Thyroid gland (tissue), 4 donors: ENCODE results near the gene SSH3. TPM values are rescaled to one million over a fixed set of nuclear protein-coding genes. Genes with fewer than 3 reads are reported as not detected.

Experiments
- DNase-seq, 2 donors: peaks; one replicate each; pipeline ENCODE4 v3.0.0-alpha.2; 2019
- H3K27ac ChIP-seq, 3 donors: fragments of 200-600 bp; sonication (generic); 1 replicate in 2 of 3; 2 replicates in 1 of 3; pipeline ENCODE4 v1.5.1; 2016 to 2019; ENCODE audit warnings: mild to moderate bottlenecking in 1 of 3, moderate library complexity in 1 of 3
- H3K27me3 ChIP-seq: fragments of 200-600 bp; sonication (generic); one replicate; pipeline ENCODE4 v1.5.1; 2019
- H3K36me3 ChIP-seq, 2 donors: fragments of 200-600 bp; sonication (generic); one replicate each; pipeline ENCODE4 v1.5.1; 2016 to 2019
- H3K4me1 ChIP-seq, 2 donors: fragments of 200-600 bp; sonication (generic); one replicate each; pipeline ENCODE4 v1.5.1; 2017 to 2019
- H3K4me3 ChIP-seq, 3 donors: fragments of 200-600 bp; sonication (generic); replicated peaks in 1 of 3; 1 replicate in 2 of 3; 2 replicates in 1 of 3; pipeline ENCODE4 v1.5.1; 2016; ENCODE audit warnings: mild to moderate bottlenecking in 1 of 3
- H3K9me3 ChIP-seq: fragments of 200-600 bp; sonication (generic); one replicate; pipeline ENCODE4 v1.5.1; 2017
- CTCF ChIP-seq, 6 experiments: fragments of 200-600 bp in 3 of 6; fragments of 450-650 bp in 3 of 6; sonication (generic) in 3 of 6; IDR thresholded peaks; one replicate each; pipeline ENCODE4 v1.5.1; 2016 to 2019; ENCODE audit warnings: antibody characterized with exemption in 6 of 6, mild to moderate bottlenecking in 2 of 6, inconsistent platforms in 1 of 6, moderate library complexity in 1 of 6
- POLR2A ChIP-seq, 2 donors: fragments of 450-650 bp; IDR thresholded peaks; one replicate each; pipeline ENCODE4 v1.6.1; 2017; ENCODE audit warnings: antibody characterized with exemption in 2 of 2, mild to moderate bottlenecking in 2 of 2, moderate library complexity in 1 of 2
- WGBS, 2 donors: methylation state at CpG; one replicate each; pipeline ENCODE4 v1.1.5; 2017; 5-methylcytosine and 5-hydroxymethylcytosine counted together
- intact Hi-C: fragments of 100-400 bp; cut with DNase I; formaldehyde crosslinking; loops from one replicate; pipeline ENCODE4 v1.15.1; 2023
- total RNA-seq, 4 donors: library from RNA; depleted of rRNA; stranded (reverse); fragments of >200 nt; gene quantifications; one replicate each; pipeline ENCODE4 v1.2.3, GENCODE V29; 2016

Gene SSH3
- total RNA-seq, 4 donors from 2014 or later = 50.5 to 59.9 (median 54.4) TPM

GRCh38 chr11:67269401-67270255 is 33.7 kb upstream of the SSH3 start:
- no peak for DNase-seq
- no peak for TF ChIP-seq CTCF (IDR thresholded peaks at IDR 0.05)
- no peak for TF ChIP-seq POLR2A (IDR thresholded peaks at IDR 0.05)
- peaks cover 37 to 77% of the 10 kb centered on the region in 2 donors for H3K4me1 ChIP-seq
- peaks cover 0 to 4% of the 10 kb centered on the region in 2 donors for H3K36me3 ChIP-seq
- intact Hi-C loops = no loop called here
- no peaks in the 10 kb centered on the region for H3K9me3 ChIP-seq
- H3K4me3 ChIP-seq = no peak overlapping the region
- WGBS, 2 donors = 32 to 48% methylated on average over 10 of the region's 15 CpGs
- peak overlapping the region in 2 of 3 donors; percentile 45 to 54 for H3K27ac ChIP-seq
- no peaks in the 10 kb centered on the region for H3K27me3 ChIP-seq

- Histone ChIP-seq H3K4me3 (no peak overlapping the region), H3K27ac (peak overlapping the region in 2 of 3 donors; percentile 45 to 54), H3K36me3 (peaks cover 0 to 4% of the 10 kb centered on the region in 2 donors), H3K9me3 (no peaks in the 10 kb centered on the region), H3K4me1 (peaks cover 38 to 83% of the 10 kb centered on the region in 2 donors), H3K27me3 (no peaks in the 10 kb centered on the region)
- WGBS, 2 donors = 59 to 60% methylated on average over 28 of the region's 28 CpGs
- peak in 1 of 2 donors; percentile 1 for DNase-seq
- intact Hi-C loops = no loop called here
- TF ChIP-seq CTCF (IDR thresholded peaks at IDR 0.05) (no peak), POLR2A (IDR thresholded peaks at IDR 0.05) (no peak)
Measured at GRCh38 chr11:67270256-67271204, 32.8 kb upstream of the SSH3 start.

- DNase-seq = no peak
- Histone ChIP-seq H3K4me3 (no peak overlapping the region), H3K27me3 (no peaks in the 10 kb centered on the region), H3K9me3 (no peaks in the 10 kb centered on the region), H3K4me1 (peaks cover 45 to 85% of the 10 kb centered on the region in 2 donors), H3K36me3 (peaks cover 0 to 4% of the 10 kb centered on the region in 2 donors), H3K27ac (no peak overlapping the region)
- intact Hi-C loops = no loop called here
- no peak for TF ChIP-seq POLR2A (IDR thresholded peaks at IDR 0.05)
- TF ChIP-seq CTCF (IDR thresholded peaks at IDR 0.05) = no peak
- WGBS, 2 donors = 76 to 82% methylated on average over 5 of the region's 5 CpGs
Measured at GRCh38 chr11:67271205-67271540, 32.2 kb upstream of the SSH3 start.

- peaks cover 45 to 90% of the 10 kb centered on the region in 2 donors for H3K4me1 ChIP-seq
- H3K36me3 ChIP-seq = peaks cover 0 to 4% of the 10 kb centered on the region in 2 donors
- intact Hi-C loops = no loop called here
- H3K27ac ChIP-seq = no peak overlapping the region
- no peaks in the 10 kb centered on the region for H3K9me3 ChIP-seq
- H3K27me3 ChIP-seq = no peaks in the 10 kb centered on the region
- TF ChIP-seq CTCF (IDR thresholded peaks at IDR 0.05) = no peak
- TF ChIP-seq POLR2A (IDR thresholded peaks at IDR 0.05) = no peak
- DNase-seq = peak in 1 of 2 donors; percentile 1
- WGBS, 2 donors = 78 to 83% methylated on average over 13 to 17 of the region's 19 CpGs
- no peak overlapping the region for H3K4me3 ChIP-seq
Measured at GRCh38 chr11:67271541-67272284, 31.6 kb upstream of the SSH3 start.
